GM23248 (cell line): Measurements from ENCODE around the gene MAP4K3.

Experiments used
- EZH2 ChIP-seq: fragments of 200-600 bp; sonication (generic); IDR thresholded peaks from 2 replicates; pipeline ENCODE4 v1.6.1; 2018; ENCODE audit warnings: antibody characterized with exemption, mild to moderate bottlenecking; ENCODE audit not compliant: insufficient read depth, poor library complexity, severe bottlenecking
- EZH2phosphoT487 ChIP-seq: fragments of 200-600 bp; sonication (generic); IDR thresholded peaks from 2 replicates; pipeline ENCODE4 v1.6.1; 2018; ENCODE audit warnings: antibody characterized with exemption, moderate library complexity, mild to moderate bottlenecking, low read depth; ENCODE audit not compliant: insufficient read depth

DNA sequence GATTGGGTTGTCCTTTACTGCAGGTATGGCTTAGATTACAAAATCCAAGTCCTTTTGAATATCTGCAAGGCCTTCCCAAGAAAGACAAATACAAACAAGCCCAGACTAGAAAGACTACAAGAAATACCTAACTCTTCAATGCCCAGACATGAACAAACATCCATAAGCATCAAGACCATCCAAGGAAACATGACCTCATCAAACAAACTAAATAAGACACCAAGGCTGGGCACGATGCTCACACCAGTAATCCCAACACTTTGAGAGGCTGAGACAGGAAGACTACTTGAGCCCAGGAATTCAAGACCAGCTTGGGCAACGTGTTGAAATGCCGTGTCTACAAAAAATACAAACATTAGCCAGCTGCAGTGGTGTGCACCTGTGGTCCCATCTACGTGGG lies 31.7 kb downstream of the MAP4K3 start:
- TF ChIP-seq EZH2phosphoT487: no peak
- TF ChIP-seq EZH2: no peak
